Frontal cortex (tissue), 4 donors: ENCODE data around the gene MAP2K2. TPM values are rescaled to one million over a fixed set of nuclear protein-coding genes. Genes with fewer than 3 reads are reported as not detected.

Experiments used
- DNase-seq, 2 donors: peaks; one replicate each; pipeline ENCODE4 v3.0.0; 2012; ENCODE audit warnings: low spot score in 2 of 2
- FAIRE-seq: peaks from 2 replicates; lab custom pipeline; 2012; peaks lifted over from hg19 to GRCh38; lab: Jason Lieb, UNC
- total RNA-seq: library from RNA; depleted of rRNA; stranded (reverse); fragments of >200 nt; gene quantifications from one replicate; pipeline ENCODE4 v1.2.3, GENCODE V29; 2014
- donor health status: control.
- donor health status: control.
- donor health status: control.

MAP2K2 gene
- total RNA-seq, 1 donor from 2014 or later, result 99.1 TPM

GRCh38 chr19:4084547-4084877, 39.4 kb downstream of the MAP2K2 start:
- FAIRE-seq, result no peak

DNA sequence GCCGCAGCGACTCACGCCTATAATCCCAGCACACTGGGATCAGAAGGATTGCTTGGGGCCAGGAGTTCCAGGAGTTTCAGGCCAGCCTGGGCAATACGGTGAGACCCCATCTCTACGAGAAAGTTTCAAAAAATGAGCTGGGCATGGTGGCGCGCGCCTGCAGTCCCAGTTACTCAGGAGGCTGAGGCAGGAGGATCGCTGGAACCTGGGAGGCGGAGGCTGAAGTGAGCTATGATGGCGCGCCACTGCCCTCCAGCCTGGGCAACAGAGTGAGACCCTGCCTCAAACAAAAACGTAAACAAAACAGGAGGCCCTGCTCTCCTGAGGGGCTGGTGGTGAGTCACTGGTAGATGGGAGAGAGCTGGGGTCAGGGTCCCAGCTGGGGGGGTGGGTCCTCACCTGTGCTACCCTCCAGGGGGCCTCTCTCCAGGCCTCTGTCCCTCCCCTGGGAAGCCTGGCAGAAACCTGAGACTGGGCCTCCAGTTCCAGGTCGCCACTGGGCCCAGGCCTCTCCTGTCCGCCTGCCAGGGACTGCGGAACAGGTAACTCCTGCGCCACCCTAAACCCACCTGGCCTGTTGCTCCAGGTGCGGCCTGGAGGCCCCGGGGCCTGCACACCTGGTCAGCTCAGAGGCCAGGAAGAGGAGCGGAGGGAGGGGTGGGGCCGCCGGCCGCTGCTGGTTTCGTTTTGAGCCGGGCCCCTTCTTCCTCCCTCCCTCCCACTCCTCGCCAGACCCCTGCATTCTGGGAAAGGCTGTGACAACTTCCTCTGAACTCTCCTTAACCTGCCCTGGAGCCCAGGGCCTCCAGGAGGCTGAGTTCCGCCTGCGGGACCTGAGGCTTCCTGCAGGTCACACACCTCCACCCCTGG, 40.0 kb downstream of the MAP2K2 start:
- DNase-seq, result no peak
- no peak for FAIRE-seq

More at GRCh38 chr19:4084547-4084877, 39.4 kb downstream of the MAP2K2 start:
- no peak for DNase-seq

DNA sequence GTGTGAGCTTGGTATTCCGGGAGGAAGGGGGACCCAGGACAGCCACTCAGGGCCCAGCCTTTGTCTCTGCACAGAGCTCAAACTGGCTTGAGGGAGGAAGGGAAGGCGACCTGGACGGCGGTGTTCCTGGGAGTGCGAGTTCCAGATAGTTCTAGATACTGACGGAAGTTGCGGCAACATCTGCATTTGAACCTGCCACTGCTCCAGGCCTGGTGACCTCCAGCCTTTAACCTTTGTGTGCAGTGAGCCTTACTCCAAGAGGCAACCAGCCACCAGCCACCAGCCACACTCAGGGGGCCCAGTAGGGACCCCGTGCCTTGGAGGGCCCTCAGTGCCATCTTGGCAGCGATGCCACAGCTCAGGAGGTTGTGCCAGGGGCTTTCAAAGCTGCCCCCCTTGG, 41.8 kb downstream of the MAP2K2 start:
- FAIRE-seq, result no peak
- DNase-seq, result no peak

- DNase-seq, result no peak
- no peak for FAIRE-seq
These were observed 42.3 kb downstream of the MAP2K2 start for GRCh38 chr19:4081441-4082129.

- no peak for DNase-seq
- no peak for FAIRE-seq
These were observed 43.4 kb downstream of the MAP2K2 start for GRCh38 chr19:4080473-4080872.

DNA sequence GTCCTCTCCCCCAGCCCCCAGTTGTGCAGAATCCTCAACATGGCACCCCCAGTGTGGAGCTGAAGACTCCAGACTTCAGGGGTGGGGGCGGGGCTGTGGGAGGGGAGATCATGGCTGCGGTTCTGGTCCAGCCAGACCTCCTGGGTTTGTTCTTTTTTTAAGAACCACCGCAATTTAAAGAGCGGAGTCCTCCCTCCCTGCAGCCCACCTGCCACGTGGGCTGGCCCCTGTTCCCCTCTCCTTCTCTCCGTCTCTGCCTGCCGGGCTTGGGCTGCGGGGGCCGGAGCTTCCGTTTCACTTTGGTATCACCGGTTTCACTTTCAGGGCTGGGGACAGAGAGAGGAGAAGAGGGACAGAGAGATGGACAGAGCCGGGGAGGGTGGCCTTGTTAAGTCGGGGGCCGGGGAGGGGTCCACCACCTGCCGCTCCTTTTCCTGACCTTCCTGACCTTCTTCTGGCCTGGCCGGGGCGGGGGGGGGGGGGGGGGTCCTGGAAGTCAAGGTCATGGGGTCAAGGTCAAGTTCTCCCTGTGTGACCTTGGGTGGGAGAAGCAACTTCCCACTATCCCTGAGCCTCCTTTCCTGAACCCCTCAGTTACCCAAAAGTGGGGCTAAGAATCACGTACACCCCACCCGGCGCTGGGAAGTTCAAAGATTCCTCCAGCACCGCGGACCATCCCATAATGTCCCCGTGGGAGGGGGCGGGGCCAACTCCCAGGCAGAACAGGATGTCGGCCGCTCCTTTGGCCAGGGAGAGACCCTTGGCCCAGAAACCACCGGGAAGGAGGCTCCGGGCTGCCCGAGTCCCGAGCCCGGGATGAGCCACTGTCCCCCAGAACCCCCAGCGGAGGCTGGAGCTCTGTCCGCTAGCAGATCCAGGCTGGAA, 45.9 kb downstream of the MAP2K2 start:
- FAIRE-seq, result no peak
- DNase-seq, result no peak

GRCh38 chr19:4077007-4077374, 46.9 kb downstream of the MAP2K2 start:
- DNase-seq, result no peak

GRCh38 chr19:4075373-4075772, 48.5 kb downstream of the MAP2K2 start:
- no peak for DNase-seq
- no peak for FAIRE-seq

More at GRCh38 chr19:4077007-4077374, 46.9 kb downstream of the MAP2K2 start:
- FAIRE-seq, result no peak

DNA sequence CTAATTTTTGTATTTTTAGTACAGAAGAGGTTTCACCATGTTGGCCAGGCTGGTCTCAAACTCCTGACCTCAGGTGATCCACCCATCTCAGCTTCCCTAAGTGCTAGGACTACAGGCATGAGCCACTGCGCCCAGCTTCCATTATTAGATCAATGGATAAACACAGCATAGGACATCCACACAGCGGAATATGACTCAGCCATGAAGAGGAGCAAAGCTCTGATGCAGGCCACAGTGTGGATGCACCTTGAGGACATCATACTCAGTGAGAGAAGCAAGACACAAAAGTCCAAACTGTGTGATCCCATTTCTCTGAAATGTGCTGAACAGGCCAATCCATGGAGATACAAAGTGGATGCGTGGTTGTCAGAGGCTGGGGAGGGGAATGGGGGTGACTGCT, 52.3 kb downstream of the MAP2K2 start:
- no peak for FAIRE-seq

GRCh38 chr19:4069331-4069959, 54.5 kb downstream of the MAP2K2 start:
- no peak for FAIRE-seq

More for the DNA sequence above, 52.3 kb downstream of the MAP2K2 start:
- no peak for DNase-seq

DNA sequence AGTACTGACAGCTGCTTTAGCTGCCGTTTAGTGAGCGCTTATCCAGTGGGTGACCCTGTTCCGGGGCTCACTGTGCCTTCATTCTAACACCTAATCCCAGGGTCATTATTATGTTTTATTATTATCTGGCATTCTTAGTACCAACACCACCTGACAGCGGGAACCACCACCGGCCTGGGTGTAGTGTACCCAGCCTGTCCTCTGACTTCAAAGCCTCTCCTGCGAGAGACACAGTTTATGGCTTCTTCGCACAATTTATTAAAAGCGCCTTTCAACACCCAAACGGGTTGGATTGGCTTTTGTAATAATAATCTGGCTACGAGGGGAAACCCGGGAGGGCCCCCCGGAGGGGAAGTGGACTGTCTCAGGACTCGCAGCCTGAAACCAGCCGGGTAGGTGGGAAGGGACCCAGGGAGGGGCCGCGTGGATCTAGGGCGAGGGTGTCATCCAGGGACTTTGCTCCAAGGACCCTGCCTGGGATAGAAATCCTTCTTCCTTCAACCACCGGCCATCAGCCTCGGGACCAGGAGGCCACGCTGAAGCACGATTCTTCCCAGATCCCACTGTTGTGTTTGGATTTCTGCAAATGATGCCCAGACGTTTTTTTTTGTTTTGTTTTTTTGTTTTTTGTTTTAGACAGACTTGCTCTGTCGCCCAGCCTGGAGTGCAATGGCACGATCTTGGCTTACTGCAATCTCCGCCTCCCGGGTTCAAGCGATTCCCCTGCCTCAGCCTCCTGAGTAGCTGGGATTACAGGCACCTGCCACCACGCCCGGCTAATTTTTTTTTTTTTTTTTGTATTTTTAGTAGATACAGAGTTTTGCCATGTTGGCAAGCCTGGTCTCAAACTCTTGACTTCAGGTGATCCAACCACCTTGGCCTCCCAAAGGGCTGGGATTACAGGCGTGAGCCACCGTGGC, 55.6 kb downstream of the MAP2K2 start:
- FAIRE-seq, result no peak
- no peak for DNase-seq

More at GRCh38 chr19:4069331-4069959, 54.5 kb downstream of the MAP2K2 start:
- DNase-seq, result no peak

DNA sequence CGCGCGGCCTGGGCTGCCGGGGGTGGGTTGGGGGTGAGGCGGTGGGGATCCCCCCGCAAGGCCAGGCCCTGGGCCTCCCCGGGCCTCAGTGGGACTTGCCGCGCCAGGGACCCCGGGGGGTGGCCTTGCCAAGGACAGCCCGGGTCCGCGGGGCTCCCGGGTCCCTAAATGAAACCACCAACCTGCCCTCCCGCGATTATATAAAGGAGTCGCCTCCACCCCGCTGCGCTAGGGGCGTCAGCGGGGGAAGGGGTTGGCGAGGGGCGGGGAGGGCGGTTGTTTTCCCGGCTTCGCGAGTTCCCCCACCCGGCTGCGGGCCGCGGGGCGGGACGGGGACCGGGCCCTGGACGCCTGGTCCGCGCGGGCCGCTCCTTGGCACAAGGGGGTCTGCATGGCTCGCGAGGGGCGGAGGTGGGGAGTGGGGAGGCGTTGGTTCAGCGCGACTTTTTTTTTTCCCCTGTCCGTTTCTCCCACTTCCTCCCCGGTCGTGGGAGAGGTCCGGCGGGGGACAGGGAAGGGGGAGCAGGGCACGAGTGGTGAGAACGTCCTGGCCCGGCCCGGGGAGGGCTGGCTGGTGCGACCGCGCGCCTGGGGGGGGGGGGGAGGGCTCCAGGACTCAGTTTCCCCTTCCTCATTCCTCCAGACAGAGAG, 56.4 kb downstream of the MAP2K2 start:
- FAIRE-seq, result no peak
- peak in 1 of 2 donors; percentile 65 for DNase-seq

GRCh38 chr19:4066682-4067395, 57.1 kb downstream of the MAP2K2 start, which contains the start of gene ZBTB7A:
TSS of gene ZBTB7A (minus strand) at chr19:4066899. CDS start at chr19:4055232, 11,667 bp downstream.
- no peak for FAIRE-seq
- DNase-seq, result peak; percentile 76 to 85

DNA sequence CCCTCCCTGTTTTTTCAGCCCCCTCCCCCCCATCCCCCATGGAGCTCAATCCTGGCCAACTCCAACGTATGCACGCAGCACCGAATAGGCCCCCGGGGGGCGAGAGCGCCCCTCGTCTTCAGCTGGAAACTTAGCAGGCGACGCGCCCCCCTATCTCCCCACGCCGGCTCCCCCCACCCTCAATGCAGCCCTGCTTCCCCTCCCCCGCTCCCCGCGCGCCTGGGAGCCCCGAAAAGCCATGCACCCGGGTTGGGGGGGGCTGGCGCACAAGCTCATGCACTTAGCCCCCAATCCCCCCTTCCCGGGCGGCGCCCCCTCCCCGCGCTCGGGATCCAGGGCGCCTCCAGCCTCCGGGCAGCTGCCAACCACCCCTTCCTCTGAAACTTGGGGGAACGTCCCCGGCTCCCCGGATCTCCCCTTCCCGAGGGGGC, 57.7 kb downstream of the MAP2K2 start:
- no peak for FAIRE-seq
- no peak for DNase-seq

- peak; percentile 99 to 100 for DNase-seq
- no peak for FAIRE-seq
These were observed 58.3 kb downstream of the MAP2K2 start for GRCh38 chr19:4065430-4066175.

- FAIRE-seq (no peak), DNase-seq (peak; percentile 80 to 88)
These were observed 59.2 kb downstream of the MAP2K2 start for GRCh38 chr19:4064496-4065260.
